Activated T-helper 9 cell treated with anti-CD3 and anti-CD28 coated beads, Interleukin-2, amount 50 U/mL, for 16 hours (primary cell): Measurements from ENCODE around the gene ETS2.

Experiments used
- DNase-seq: peaks from one replicate; pipeline ENCODE4 v3.0.0-alpha.2; 2020; ENCODE audit warnings: low read depth

Gene ETS2

GRCh38 chr21:38861989-38862683, 56.4 kb downstream of the ETS2 start:
- DNase-seq, result no peak

GRCh38 chr21:38863291-38863690, 57.6 kb downstream of the ETS2 start:
- DNase-seq, result no peak

DNA sequence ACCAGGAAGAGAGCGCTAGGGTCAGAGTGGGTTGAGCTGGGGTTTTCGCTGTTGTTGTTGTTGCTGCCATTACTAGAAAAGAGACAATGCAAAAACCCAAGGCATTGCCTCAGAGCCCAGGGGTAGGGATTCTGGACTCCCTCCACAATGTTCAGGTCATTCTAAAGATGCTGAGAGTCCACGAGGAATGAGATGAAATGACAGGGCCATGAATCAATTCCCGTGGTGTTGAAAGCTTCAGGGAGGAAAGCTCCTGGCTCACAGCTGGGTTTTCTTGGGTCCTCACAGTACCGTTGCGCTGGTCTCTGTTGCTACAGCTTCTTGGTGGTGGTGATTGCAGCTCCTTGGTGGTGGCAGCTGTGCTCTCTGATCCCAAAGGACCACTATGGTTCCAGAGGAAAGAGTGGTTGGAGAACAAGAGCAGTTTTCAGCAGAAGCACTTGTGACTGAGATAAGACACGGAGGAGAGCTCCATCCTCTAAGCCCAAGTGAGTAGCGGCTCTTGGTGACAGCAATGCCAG, 58.2 kb downstream of the ETS2 start:
- no peak for DNase-seq

DNA sequence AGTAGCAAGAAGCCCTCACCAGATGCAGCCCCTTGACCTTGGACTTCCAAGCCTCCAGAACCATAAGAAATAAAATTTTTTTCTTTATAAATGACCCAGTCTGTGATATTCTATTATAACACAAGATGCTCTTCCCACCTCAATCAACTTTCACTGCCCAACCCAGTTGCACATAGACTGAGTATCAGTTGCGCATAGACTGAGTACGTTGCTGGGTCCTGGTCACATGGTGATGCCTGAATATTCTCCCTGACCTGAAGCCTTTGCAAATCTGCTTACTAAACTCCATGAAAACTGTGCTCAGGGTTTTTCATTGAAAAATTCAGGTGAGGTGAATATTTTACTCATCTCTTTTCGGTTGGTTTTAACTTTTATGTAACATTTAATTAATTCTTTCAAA, 59.2 kb downstream of the ETS2 start:
- DNase-seq, result no peak

- no peak for DNase-seq
Observed at GRCh38 chr21:38869196-38869595, 63.5 kb downstream of the ETS2 start.

GRCh38 chr21:38869946-38870345, 64.2 kb downstream of the ETS2 start:
- no peak for DNase-seq
